ENCODE results near the gene PTAR1. TPM values are rescaled to one million over a fixed set of nuclear protein-coding genes. Genes with fewer than 3 reads are reported as not detected.

Gene PTAR1
- total RNA-seq, 1 donor from 2014 or later = 23.2 TPM

DNA sequence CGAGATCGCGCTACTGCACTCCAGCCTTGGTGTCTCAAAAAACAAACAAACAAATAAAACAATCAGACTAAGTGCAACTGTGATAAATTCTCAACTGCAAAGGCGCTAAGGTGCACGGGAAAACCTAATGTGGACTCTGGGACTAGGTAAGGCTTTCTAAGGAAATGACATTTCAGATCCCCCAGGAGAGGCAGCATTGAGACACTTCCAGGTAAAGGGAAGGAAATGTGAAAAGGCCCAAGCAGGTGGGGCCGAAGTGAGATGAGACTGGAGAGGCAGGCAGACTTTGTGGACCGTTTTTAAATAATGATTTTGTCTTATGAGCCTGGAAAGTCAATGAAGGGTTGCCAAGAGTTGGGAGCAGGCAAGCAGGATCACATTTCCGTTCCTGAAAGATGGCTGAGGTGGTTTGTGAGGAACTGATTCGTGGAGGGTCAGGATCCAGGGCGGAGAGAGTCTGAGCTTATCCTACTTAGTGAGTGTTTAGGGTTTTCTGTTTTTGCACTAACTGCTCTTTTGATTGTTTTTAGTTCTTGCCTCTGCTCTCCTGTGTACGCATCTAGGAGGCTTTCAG lies 85.6 kb downstream of the PTAR1 start:
- peaks cover 26% of the 10 kb centered on the region for H3K4me1 ChIP-seq
- no peak for DNase-seq
- no peaks in the 10 kb centered on the region for H3K9me3 ChIP-seq (replicated peaks)
- no peak overlapping the region for H3K4me3 ChIP-seq
- intact Hi-C loops (cut with micrococcal nuclease) = no loop called here
- no peaks in the 10 kb centered on the region for H3K36me3 ChIP-seq
- H3K27ac ChIP-seq (replicated peaks) = no peak overlapping the region
- no peaks in the 10 kb centered on the region for H3K27me3 ChIP-seq (ENCODE audit: low read depth)
- TF ChIP-seq, protein P1, sequence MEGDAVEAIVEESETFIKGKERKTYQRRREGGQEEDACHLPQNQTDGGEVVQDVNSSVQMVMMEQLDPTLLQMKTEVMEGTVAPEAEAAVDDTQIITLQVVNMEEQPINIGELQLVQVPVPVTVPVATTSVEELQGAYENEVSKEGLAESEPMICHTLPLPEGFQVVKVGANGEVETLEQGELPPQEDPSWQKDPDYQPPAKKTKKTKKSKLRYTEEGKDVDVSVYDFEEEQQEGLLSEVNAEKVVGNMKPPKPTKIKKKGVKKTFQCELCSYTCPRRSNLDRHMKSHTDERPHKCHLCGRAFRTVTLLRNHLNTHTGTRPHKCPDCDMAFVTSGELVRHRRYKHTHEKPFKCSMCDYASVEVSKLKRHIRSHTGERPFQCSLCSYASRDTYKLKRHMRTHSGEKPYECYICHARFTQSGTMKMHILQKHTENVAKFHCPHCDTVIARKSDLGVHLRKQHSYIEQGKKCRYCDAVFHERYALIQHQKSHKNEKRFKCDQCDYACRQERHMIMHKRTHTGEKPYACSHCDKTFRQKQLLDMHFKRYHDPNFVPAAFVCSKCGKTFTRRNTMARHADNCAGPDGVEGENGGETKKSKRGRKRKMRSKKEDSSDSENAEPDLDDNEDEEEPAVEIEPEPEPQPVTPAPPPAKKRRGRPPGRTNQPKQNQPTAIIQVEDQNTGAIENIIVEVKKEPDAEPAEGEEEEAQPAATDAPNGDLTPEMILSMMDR (IDR thresholded peaks at IDR 0.05; ENCODE audit: borderline replicate concordance) = no peak

DNA sequence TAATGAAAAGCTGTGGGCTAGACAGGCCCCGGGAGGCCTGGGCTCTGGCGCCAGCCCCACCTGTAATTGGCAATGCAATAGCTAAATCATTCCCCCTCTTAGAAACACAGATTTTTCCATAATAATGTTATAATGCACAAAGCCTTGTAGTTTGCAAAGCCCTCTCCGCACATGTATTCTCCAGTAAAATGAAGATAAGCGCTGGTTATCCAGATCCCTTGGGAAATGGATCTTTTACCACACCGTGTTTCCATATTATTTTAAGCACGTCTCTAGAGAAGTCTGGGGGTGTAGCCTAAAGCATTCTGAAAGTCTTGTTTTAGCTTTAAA lies 86.5 kb downstream of the PTAR1 start:
- Histone ChIP-seq H3K27ac (replicated peaks) (peak overlapping the region; percentile 94), H3K9me3 (replicated peaks) (no peaks in the 10 kb centered on the region), H3K27me3 (ENCODE audit: low read depth) (no peaks in the 10 kb centered on the region), H3K4me1 (peaks cover 26% of the 10 kb centered on the region), H3K36me3 (no peaks in the 10 kb centered on the region), H3K4me3 (peak overlapping the region; percentile 96)
- intact Hi-C loops (cut with micrococcal nuclease) = no loop called here
- DNase-seq = no peak
- TF ChIP-seq, protein P1 (IDR thresholded peaks at IDR 0.05; ENCODE audit: borderline replicate concordance) = no peak

DNA sequence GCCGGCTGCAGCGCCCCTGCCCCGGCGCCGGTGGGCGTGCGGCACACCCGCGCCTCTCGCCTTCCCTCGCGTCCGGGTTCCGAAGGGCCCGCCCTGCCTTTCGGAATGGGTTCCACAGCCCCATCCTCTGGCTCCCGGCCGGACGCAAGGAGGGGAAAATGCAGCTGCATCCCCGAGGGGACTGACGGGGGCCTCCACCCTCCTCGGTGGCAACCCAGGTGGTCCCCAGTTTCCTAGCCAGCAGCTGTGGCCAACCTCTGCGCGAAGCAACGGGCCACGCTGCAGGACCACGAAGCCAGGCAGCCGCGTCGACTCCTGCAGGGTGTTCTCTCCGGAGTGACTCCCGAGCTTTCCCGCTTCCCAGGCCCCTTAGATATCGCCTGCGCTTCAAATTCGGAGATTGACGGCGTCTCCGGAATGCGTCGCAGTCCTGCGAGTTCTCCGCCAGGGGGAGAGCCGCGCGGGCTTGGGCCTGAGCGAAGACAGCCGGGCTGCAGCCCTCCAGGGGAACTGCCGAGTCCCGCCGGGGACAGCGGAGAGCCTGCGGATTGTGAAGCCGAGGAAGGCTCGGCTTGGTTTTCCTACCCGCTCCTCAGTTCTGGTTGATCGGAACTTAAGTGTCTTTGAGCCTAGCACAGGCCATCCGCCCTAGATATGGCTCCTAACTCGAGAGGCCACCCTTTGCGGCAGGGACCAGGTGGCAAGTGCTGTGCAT lies 87.1 kb downstream of the PTAR1 start:
- intact Hi-C loops (cut with micrococcal nuclease) = no loop called here
- Histone ChIP-seq H3K4me1 (peaks cover 26% of the 10 kb centered on the region), H3K36me3 (no peaks in the 10 kb centered on the region), H3K27me3 (ENCODE audit: low read depth) (no peaks in the 10 kb centered on the region), H3K4me3 (peak overlapping the region; percentile 96), H3K27ac (replicated peaks) (peak overlapping the region; percentile 94), H3K9me3 (replicated peaks) (no peaks in the 10 kb centered on the region)
- TF ChIP-seq, protein P1 (IDR thresholded peaks at IDR 0.05; ENCODE audit: borderline replicate concordance) = peak; percentile 94
- peak; percentile 83 for DNase-seq

DNA sequence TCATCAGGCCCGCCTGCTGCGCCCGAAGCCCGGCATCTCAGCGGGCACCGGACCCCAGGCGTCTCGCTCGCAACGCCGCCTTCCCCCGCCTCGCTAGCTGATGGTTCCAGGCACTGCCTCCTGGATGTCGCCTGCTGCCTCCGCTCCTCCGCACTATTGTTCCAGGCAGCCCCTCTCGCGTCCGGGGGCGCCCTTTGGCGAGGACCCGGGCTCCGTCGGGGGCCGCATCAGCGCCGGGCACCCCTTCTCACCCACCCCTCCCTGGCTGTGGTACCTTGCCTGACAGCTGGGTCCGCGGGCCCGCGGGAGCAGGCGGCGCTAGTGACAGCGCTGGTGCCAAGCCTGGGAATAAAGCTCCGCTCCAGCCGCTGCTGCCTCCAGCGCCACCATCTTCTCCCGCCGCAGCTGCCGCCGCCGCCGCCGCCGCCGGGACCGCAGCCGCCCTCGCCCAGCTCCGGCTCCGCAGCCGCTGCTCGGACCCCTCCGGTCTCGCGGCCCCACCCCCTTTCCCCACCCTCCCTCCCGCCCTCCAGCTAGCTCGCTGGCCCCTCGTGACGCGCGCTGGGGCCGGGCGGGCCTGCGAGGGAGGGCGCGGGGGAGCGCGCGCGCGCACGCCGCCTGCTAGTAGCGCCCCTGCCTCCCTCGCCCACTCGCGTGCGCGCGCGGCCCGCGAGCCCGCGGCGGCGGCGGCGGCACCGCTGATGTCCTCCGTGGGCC lies 87.8 kb downstream of the PTAR1 start, which contains the start of gene APBA1:
Gene APBA1 (minus strand): TSS at position 493 of the 717 bp plus-strand sequence.
- Histone ChIP-seq H3K27ac (replicated peaks) (peak within 1 kb of the TSS; percentile 94), H3K9me3 (replicated peaks) (no peaks in the 10 kb centered on the region), H3K27me3 (ENCODE audit: low read depth) (no peaks in the 10 kb centered on the region), H3K4me3 (peak within 1 kb of the TSS; percentile 96), H3K4me1 (peaks cover 26% of the 10 kb centered on the region), H3K36me3 (no peaks in the 10 kb centered on the region)
- DNase-seq = peak; percentile 75
- intact Hi-C loops (cut with micrococcal nuclease) = no loop called here
- TF ChIP-seq, protein P1 (IDR thresholded peaks at IDR 0.05; ENCODE audit: borderline replicate concordance) = peak; percentile 26

DNA sequence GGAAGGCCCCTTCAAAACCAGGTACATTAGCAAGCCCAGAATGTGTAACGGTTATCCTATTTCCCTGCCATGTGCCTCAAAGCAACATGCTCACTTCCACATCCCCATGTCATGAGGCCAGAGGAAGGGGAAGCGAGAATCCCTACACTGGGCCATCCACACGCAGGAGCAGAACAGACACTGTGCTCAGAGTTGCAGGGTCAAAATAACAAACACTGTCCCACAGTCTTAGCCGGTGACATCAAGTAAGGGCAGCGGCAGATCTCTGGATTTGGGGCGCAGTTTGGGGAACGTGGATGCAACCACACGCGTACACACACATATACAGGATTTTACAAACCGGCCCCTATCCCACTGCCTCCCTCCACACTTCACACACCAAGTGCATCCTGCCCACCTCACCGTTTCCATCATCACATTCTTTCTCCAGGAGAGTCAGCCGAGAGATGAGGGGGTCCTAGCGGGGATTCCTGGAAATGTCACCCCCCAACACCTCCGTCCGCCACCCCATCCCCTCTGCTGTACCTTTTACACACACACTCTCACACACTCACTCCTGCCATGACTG lies 88.4 kb downstream of the PTAR1 start:
- peak overlapping the region; percentile 94 for H3K27ac ChIP-seq (replicated peaks)
- no peak for DNase-seq
- no peaks in the 10 kb centered on the region for H3K36me3 ChIP-seq
- peak overlapping the region; percentile 96 for H3K4me3 ChIP-seq
- H3K4me1 ChIP-seq = peaks cover 26% of the 10 kb centered on the region
- no peaks in the 10 kb centered on the region for H3K27me3 ChIP-seq (ENCODE audit: low read depth)
- no peaks in the 10 kb centered on the region for H3K9me3 ChIP-seq (replicated peaks)
- intact Hi-C loops (cut with micrococcal nuclease) = no loop called here
- TF ChIP-seq, protein P1 (IDR thresholded peaks at IDR 0.05; ENCODE audit: borderline replicate concordance) = no peak
